Activated T-helper 17 cell treated with anti-CD3 and anti-CD28 coated beads, Interleukin-2, amount 50 U/mL, for 72 hours (primary cell): Measurements from ENCODE around the gene EXO1. TPM values are rescaled to one million over a fixed set of nuclear protein-coding genes. Genes with fewer than 3 reads are reported as not detected.
"Not testable (repeated sequence)": the region's sequence is repeated elsewhere in the genome, so short reads cannot be mapped to it uniquely, and the experiment has no call there.

Experiments
- ATAC-seq: fragments of 150-1000 bp; cut with Tn5 transposase; replicated peaks from 2 replicates; pipeline ENCODE4 v1.10.0; 2021; ENCODE audit warnings: mild to moderate bottlenecking, moderate library complexity
- H3K27ac Mint-ChIP-seq: one replicate; pipeline ENCODE4 v1.8.0; 2022; ENCODE audit warnings: mixed read lengths
- H3K27me3 Mint-ChIP-seq: one replicate; pipeline ENCODE4 v1.8.0; 2022; ENCODE audit warnings: mixed read lengths
- H3K36me3 Mint-ChIP-seq: one replicate; pipeline ENCODE4 v1.8.0; 2022; ENCODE audit warnings: low read depth, mild to moderate bottlenecking, mixed read lengths
- H3K4me1 Mint-ChIP-seq: one replicate; pipeline ENCODE4 v1.8.0; 2022; ENCODE audit warnings: mixed read lengths
- H3K4me3 Mint-ChIP-seq: one replicate; pipeline ENCODE4 v1.8.0; 2022; ENCODE audit warnings: mild to moderate bottlenecking, mixed read lengths
- H3K9me3 Mint-ChIP-seq: one replicate; pipeline ENCODE4 v1.8.0; 2022; ENCODE audit warnings: mixed read lengths
- total RNA-seq, 2 donors: library from RNA; stranded (reverse); gene quantifications; one replicate each; pipeline ENCODE4 v1.2.3, GENCODE V29; 2022

The EXO1 gene
- total RNA-seq, 2 donors from 2014 or later = 32.3 to 50.2 TPM

GRCh38 chr1:241844593-241844992 is 3.4 kb upstream of the EXO1 start:
- ATAC-seq = no peak
- H3K9me3 Mint-ChIP-seq = no peaks in the 10 kb centered on the region
- peaks cover 20% of the 10 kb centered on the region for H3K36me3 Mint-ChIP-seq
- peaks cover 6% of the 10 kb centered on the region for H3K4me1 Mint-ChIP-seq
- no peak overlapping the region for H3K27ac Mint-ChIP-seq
- no peak overlapping the region for H3K4me3 Mint-ChIP-seq
- H3K27me3 Mint-ChIP-seq = peaks cover 7% of the 10 kb centered on the region

DNA sequence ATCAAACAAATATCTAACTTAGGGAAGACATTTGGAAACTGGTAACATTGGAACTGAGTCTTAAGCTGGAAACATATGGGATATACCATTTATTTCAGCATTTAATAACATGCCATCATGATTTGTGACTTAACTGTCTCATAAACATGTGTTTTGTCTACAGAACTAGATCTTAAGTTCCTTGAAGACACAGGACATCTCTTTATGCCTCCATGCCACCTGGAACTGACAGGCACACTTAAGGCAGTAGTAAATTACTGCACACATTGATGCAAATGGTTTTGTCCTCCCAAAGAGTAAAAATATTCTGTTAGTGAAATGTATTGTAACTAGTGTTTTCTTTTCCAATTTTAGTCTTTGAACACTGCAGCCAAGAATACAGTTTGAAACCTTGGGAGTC is 1.6 kb upstream of the EXO1 start:
- H3K4me3 Mint-ChIP-seq = peak overlapping the region; percentile 99
- H3K9me3 Mint-ChIP-seq = no peaks in the 10 kb centered on the region
- H3K4me1 Mint-ChIP-seq = peaks cover 4% of the 10 kb centered on the region
- no peak for ATAC-seq
- peaks cover 4% of the 10 kb centered on the region for H3K27me3 Mint-ChIP-seq
- H3K27ac Mint-ChIP-seq = no peak overlapping the region
- H3K36me3 Mint-ChIP-seq = peaks cover 34% of the 10 kb centered on the region

GRCh38 chr1:241846862-241847539 is 1.0 kb upstream of the EXO1 start:
- H3K27ac Mint-ChIP-seq = peak overlapping the region; percentile 98
- peaks cover 4% of the 10 kb centered on the region for H3K4me1 Mint-ChIP-seq
- peak overlapping the region; percentile 99 for H3K4me3 Mint-ChIP-seq
- H3K27me3 Mint-ChIP-seq = peaks cover 4% of the 10 kb centered on the region
- no peak for ATAC-seq
- peaks cover 40% of the 10 kb centered on the region for H3K36me3 Mint-ChIP-seq
- no peaks in the 10 kb centered on the region for H3K9me3 Mint-ChIP-seq

DNA sequence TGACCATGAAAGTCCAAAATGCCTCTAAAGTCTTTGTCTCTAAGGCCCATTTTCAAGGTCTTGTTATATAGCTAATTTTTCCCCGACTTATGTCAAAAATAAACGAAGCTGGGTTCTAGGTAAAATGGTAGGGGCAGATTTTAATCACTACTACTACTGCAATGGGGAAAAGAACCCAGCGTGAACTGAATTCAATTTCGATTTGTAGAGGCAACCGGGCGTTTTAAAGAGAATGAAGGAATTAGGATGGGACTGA is 536 bp upstream of the EXO1 start:
- ATAC-seq = no peak
- H3K4me1 Mint-ChIP-seq = peaks cover 4% of the 10 kb centered on the region
- peaks cover 4% of the 10 kb centered on the region for H3K27me3 Mint-ChIP-seq
- peak overlapping the region; percentile 98 for H3K27ac Mint-ChIP-seq
- no peaks in the 10 kb centered on the region for H3K9me3 Mint-ChIP-seq
- peak overlapping the region; percentile 99 for H3K4me3 Mint-ChIP-seq
- H3K36me3 Mint-ChIP-seq = peaks cover 45% of the 10 kb centered on the region

GRCh38 chr1:241848686-241849344 is 811 bp downstream of the EXO1 start:
- no peak for ATAC-seq
- no peaks in the 10 kb centered on the region for H3K27me3 Mint-ChIP-seq
- peak overlapping the region; percentile 99 for H3K4me3 Mint-ChIP-seq
- no peaks in the 10 kb centered on the region for H3K9me3 Mint-ChIP-seq
- H3K4me1 Mint-ChIP-seq = peaks cover 4% of the 10 kb centered on the region
- peak overlapping the region; percentile 98 for H3K27ac Mint-ChIP-seq
- peaks cover 56% of the 10 kb centered on the region for H3K36me3 Mint-ChIP-seq

DNA sequence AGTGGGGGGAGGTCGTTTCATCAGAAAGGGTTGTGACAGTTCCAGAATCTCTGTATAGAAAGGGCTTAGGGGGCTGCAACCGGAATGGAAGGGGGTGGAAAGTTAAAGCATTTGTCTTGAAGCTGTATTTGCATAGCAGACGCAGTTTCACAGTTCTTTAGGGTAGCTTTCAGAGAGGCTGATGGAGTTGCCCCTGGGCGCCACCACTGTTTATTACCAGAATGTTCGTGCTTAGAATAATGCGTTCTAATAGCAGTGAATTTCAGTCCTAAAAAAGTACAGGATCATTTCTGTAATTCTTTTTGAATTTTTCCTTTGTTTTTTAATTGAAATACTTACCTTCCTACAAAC is 1.3 kb downstream of the EXO1 start:
- H3K4me1 Mint-ChIP-seq = peaks cover 4% of the 10 kb centered on the region
- H3K27ac Mint-ChIP-seq = peak overlapping the region; percentile 98
- no peaks in the 10 kb centered on the region for H3K27me3 Mint-ChIP-seq
- peak overlapping the region; percentile 99 for H3K4me3 Mint-ChIP-seq
- no peaks in the 10 kb centered on the region for H3K9me3 Mint-ChIP-seq
- H3K36me3 Mint-ChIP-seq = peaks cover 61% of the 10 kb centered on the region
- ATAC-seq = no peak

- not testable (repeated sequence) for ATAC-seq, H3K9me3 Mint-ChIP-seq, H3K4me1 Mint-ChIP-seq, H3K4me3 Mint-ChIP-seq, H3K27me3 Mint-ChIP-seq, H3K27ac Mint-ChIP-seq
- peaks cover 75% of the 10 kb centered on the region for H3K36me3 Mint-ChIP-seq
These were observed 7.6 kb downstream of the EXO1 start for GRCh38 chr1:241855545-241856140.

DNA sequence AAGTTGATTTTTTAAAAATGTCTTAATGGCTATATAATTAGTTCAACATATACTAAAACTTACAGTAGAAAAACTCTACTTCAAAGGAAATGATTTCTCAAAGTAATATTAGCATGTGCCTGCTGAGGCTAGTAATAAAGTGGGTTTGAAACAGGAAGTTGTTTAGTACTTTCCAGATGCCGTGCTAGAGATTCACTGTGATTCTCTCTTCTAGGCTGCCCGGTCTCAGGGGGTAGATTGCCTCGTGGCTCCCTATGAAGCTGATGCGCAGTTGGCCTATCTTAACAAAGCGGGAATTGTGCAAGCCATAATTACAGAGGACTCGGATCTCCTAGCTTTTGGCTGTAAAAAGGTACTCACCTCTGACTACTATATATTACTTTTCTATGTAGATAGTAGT is 9.1 kb downstream of the EXO1 start:
- peaks cover 75% of the 10 kb centered on the region for H3K36me3 Mint-ChIP-seq
- H3K4me1 Mint-ChIP-seq = no peaks in the 10 kb centered on the region
- H3K4me3 Mint-ChIP-seq = no peak overlapping the region
- H3K9me3 Mint-ChIP-seq = no peaks in the 10 kb centered on the region
- no peak overlapping the region for H3K27ac Mint-ChIP-seq
- no peaks in the 10 kb centered on the region for H3K27me3 Mint-ChIP-seq
- no peak for ATAC-seq

GRCh38 chr1:241860922-241861321 is 12.9 kb downstream of the EXO1 start:
- Mint-ChIP-seq H3K9me3 (no peaks in the 10 kb centered on the region), H3K4me1 (no peaks in the 10 kb centered on the region), H3K4me3 (no peak overlapping the region), H3K27me3 (no peaks in the 10 kb centered on the region), H3K27ac (no peak overlapping the region), H3K36me3 (peaks cover 81% of the 10 kb centered on the region)
- ATAC-seq = no peak

DNA sequence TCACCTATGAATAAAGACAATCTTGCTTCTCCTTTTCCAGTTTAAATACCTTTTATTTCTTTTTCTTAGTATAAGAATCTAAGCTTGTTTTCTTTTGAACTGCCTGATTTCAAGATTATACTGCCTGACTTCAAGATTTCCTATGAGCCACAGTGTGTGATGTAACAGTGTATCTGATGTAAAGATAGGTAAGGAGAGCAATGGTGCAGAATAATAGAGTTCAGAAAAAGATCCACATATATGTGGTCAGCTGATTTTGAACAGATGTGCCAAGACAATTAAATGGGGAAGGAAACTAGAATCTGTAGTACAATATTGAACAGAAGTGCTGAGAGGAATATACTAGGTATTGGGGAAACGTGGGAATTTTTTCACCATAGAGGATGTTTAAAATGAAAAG is 21.0 kb downstream of the EXO1 start:
- H3K27me3 Mint-ChIP-seq = no peaks in the 10 kb centered on the region
- no peak overlapping the region for H3K27ac Mint-ChIP-seq
- no peaks in the 10 kb centered on the region for H3K4me1 Mint-ChIP-seq
- H3K36me3 Mint-ChIP-seq = peaks cover 80% of the 10 kb centered on the region
- H3K9me3 Mint-ChIP-seq = no peaks in the 10 kb centered on the region
- H3K4me3 Mint-ChIP-seq = no peak overlapping the region
- ATAC-seq = no peak

GRCh38 chr1:241870336-241870735 is 22.3 kb downstream of the EXO1 start:
- Mint-ChIP-seq H3K36me3 (peaks cover 68% of the 10 kb centered on the region), H3K27ac (no peak overlapping the region), H3K9me3 (no peaks in the 10 kb centered on the region), H3K27me3 (no peaks in the 10 kb centered on the region), H3K4me3 (no peak overlapping the region), H3K4me1 (no peaks in the 10 kb centered on the region)
- ATAC-seq = no peak

DNA sequence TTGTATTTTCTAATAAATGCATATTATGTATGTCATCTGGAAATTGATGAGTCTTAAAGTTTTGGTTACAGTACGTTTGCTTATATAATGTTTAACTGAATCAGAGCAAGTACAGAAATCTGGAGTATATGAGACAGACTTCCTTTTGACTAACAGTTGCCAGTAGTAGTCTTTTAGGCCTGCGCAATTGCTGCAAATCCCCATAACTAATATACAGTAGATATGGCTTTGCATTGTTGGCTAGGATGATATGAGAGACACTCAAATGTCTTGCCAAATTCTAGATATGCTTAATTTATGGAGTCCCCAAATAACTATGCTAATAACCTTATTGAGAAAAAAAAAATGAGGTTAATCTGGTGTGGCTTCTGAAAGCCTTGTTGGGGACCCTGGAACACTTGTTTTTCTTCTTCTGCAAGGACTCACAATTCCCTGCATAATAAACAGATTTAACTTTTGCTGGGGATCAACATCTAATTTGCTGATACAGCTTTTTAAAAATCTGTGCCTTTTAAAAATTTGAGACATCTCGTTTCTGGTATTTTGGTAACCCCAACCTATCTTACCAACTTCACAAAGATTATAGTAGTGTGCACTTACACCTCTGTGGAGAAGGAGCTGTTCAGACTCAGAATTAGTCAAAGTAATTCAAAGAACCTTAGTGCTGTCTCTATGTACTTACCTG is 22.9 kb downstream of the EXO1 start:
- no peak overlapping the region for H3K27ac Mint-ChIP-seq
- H3K4me3 Mint-ChIP-seq = no peak overlapping the region
- no peak for ATAC-seq
- no peaks in the 10 kb centered on the region for H3K9me3 Mint-ChIP-seq
- H3K4me1 Mint-ChIP-seq = no peaks in the 10 kb centered on the region
- no peaks in the 10 kb centered on the region for H3K27me3 Mint-ChIP-seq
- H3K36me3 Mint-ChIP-seq = peaks cover 62% of the 10 kb centered on the region

DNA sequence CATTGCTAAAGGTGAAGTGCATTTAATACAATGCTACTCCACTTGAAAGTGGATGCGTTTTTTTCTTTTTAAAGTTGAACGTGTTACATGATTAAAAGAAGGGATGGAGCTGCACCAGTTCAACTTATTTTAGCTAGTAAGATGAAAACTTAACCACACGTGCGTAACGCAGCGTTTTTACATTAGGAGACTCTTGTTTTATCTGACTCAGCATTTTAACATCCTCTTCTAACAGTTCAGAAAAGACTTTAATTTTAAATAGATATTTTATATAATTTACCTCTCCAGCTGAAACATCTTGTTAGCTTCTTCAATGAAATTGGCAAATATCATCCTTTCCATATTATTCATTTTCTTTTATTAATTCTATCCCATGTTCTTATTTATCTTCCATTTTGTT is 33.4 kb downstream of the EXO1 start:
- H3K4me1 Mint-ChIP-seq = no peaks in the 10 kb centered on the region
- no peaks in the 10 kb centered on the region for H3K27me3 Mint-ChIP-seq
- no peak overlapping the region for H3K27ac Mint-ChIP-seq
- H3K36me3 Mint-ChIP-seq = peaks cover 57% of the 10 kb centered on the region
- H3K4me3 Mint-ChIP-seq = no peak overlapping the region
- H3K9me3 Mint-ChIP-seq = no peaks in the 10 kb centered on the region
- no peak for ATAC-seq

DNA sequence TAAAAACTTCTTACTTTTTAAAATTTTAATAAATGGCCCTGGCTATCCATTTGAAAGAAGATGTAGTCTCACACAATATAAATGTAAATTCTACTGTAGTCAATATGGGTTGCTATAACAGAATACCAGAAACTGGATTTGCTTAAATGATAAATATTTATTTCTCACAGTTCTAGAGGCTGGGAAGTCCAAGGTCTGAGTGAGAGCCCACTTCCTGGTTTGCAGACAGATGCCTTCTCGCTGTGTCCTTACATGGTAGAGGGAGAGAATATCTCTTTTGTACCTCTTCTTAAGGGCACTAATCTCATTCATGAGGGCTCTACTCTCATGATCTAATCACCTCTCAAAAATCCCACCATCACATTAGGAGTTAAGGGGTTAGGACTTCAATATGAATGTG is 35.2 kb downstream of the EXO1 start:
- H3K27me3 Mint-ChIP-seq = no peaks in the 10 kb centered on the region
- H3K36me3 Mint-ChIP-seq = peaks cover 62% of the 10 kb centered on the region
- no peak for ATAC-seq
- H3K27ac Mint-ChIP-seq = no peak overlapping the region
- no peaks in the 10 kb centered on the region for H3K4me1 Mint-ChIP-seq
- H3K4me3 Mint-ChIP-seq = no peak overlapping the region
- H3K9me3 Mint-ChIP-seq = no peaks in the 10 kb centered on the region

DNA sequence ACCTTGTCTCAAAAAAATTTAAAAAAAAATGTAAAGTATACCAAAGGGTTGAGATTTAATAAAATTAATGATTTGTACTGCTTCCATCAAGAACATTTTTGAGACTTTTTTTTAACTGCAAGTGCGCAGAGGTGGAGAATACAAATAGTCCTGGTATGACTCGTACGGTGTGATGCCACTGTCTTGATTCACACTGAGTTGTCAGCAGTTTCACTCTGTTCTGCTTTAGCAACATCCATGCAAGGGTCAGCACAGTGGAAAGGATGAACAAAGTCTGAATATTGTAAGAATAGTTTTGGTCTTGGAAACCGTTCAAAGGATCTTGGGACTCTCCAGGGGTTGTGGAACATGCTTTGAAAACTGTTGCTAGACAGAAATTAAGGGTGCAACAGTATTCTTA is 40.2 kb downstream of the EXO1 start:
- Mint-ChIP-seq H3K4me1 (no peaks in the 10 kb centered on the region), H3K36me3 (peaks cover 53% of the 10 kb centered on the region), H3K4me3 (no peak overlapping the region), H3K27me3 (no peaks in the 10 kb centered on the region), H3K9me3 (no peaks in the 10 kb centered on the region), H3K27ac (peak overlapping the region; percentile 47)
- peak; percentile 73 for ATAC-seq
